CD4-positive, alpha-beta T cell treated with Interleukin-15 for 4 hours (primary cell): ENCODE results near the gene TSC22D2.

ENCODE experiments used
- DNase-seq: peaks from one replicate; pipeline ENCODE4 v3.0.0-alpha.2; 2020; ENCODE audit warnings: low spot score

The TSC22D2 gene

DNA sequence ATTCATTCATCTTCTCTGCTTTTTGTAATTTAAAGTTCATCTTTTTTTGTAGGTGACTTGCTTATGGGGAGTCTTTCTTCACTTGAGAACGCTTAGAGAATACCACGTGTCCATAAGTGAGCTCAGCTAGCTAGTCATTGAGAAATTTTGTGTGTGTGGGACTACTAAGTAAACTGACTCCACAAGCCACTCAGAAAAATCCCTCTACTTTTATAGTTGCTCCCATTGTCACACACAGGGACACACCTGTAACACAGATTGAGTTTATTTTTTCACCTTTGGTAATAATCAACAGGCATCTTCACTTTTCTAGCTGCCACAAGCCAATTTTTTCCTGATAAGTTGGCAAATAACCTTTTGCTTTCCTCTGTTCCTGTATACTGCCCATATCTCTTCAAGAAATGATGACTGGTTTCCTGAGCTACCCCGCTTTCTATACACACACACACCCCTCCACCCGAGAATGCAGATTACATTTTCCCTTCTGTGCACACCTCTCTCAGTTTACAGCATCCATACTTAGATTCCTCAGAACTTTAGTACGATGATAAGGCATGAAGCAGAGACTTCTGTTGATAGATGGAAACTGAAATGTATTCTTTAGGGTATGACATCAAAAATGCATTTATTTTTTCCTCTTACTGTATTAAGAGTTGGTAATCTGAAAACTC is 4.6 kb downstream of the TSC22D2 start:
- no peak for DNase-seq

DNA sequence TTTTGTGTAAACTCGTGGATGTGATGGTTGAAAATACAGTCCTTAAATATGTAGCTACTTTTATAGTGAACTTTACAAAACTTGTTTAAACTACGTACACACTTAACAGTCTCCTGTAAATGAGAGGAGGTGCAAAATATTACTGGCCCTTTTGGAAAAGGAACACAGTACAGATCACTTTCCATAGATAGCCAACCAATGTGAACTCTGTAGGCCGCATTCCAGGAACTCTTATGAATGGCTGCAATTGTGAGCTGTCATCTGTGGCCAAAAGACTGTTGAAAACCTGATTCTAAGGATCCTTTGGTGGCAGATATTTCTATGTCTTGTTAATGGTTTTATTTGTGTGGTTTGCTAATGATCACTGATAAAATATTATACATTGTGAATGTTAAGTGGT is 6.2 kb downstream of the TSC22D2 start:
- DNase-seq: no peak

DNA sequence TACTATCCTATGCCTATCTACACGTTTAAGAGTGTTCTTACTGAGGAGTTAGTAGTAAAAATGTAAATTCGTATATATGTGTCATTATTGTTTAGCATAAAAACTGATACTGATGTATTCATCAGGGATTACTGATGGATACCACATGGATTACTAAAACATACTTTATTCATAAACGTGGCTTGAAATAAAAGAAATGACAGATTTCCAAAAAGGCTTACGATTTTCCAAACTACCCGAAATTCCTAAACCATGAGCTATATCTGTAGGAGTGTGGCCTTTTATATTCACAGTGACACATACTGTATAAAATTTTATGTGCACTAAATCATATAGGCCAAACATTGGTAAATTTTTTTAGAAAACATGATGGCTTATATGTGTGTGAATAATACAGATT is 6.9 kb downstream of the TSC22D2 start:
- no peak for DNase-seq

DNA sequence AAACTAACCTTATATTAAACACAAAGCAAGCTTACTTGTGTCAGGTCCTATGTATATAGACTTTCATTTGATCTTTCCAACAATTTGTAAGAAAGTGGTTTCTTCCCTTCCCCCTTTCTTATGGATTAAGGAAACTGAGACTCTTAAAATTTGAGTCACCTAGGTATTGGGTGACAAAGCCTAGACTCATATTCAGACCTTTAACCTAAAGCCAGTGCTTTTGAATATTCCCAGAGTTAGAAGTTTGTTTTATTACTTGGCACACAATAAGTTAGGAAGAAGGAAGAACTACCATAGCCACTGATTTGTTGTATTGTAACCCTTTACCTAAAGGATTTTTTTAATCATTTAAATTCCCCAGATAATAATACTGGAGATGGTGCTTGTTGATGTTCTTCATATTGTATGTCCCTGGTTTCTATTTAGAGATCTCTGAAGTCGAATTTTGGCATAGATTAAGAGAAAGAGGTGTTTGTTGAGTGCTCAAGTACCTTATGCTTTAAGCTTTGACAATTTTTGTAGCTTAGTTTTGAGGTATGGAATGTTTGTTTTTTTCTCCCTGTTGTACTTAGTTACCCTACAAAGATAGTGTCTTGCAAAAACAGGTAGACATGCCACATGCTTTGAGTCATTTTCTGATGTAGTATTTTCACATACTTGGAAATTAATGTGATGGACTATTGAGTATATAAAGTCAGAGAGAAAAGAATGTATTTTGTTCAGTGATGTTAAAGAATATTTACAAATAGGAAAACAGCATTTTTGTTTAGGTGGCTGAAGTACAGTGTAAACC is 11.2 kb downstream of the TSC22D2 start:
- DNase-seq: no peak

GRCh38 chr3:150419959-150420358 is 11.9 kb downstream of the TSC22D2 start:
- no peak for DNase-seq

DNA sequence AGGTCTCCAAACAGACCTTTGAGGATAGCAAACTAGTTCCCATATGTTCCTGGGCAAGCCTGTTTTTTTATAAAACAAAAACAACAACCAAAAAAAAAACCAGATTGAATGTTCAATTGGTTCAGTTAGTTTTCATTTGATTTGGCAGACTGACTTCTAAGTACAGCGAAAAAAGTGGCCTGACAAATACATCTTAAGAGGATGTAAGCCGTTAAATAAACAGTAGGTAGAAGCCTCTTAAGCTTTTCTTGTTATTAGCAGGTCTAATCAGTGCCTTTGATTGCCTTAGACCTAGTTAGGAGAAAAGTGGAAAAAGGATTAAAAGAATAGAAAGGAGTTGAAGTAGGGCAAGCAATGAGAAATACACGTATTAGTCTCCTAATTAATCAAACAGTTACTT is 13.2 kb downstream of the TSC22D2 start:
- no peak for DNase-seq

DNA sequence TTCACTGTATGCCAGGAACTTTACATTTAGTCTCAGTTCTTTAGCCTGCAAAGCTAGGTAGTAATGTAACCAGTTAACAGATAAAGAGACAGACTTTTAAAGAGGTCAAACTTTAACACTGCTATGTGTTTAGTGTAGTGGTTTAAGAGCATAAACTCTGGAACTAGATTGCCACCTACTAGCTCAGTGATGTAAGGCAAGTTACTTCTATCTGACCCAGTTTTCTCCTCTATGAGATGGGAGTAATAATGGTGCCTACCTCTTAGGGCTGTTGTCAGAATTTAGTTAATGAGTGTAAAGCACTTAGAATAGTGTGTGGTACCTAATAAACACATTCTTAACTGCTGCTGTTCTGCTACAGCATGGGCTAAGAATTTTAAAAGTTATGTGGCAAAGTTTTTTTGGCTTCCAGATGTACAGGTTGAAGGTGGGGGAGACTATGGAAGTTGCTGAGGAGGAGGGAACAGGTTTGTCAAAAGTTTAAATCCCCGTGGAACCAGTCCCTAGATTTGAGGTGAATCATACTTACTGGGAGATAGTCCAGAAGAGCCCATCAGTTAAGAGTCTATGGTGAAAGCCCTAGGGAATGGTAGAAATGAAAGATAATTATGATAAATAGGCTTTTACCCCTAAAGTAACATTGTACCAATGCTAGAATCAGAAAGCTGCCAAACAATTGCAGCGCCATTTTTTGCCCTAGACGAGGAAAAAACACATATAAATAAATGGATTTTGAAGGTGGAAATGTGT is 13.9 kb downstream of the TSC22D2 start:
- no peak for DNase-seq

DNA sequence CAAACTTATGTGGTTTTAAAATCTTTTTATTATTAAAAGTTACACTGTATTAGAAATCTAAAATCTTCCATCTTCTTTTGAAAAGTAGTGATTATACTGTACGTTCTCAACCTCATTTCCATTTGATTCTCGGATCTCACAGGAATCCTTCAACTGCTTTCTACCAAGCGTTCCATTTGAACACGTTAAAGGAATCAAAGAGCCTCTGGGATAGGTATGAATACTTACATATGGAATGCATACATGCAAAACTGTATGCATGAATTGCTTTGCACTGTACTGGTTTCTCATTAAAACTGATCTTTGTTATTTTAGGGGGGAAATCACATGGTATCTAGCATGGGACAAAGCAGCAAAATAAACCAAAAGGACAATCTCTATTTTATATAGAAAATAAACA is 14.8 kb downstream of the TSC22D2 start:
- DNase-seq: no peak

- DNase-seq: no peak
Observed at GRCh38 chr3:150423761-150424160, 15.7 kb downstream of the TSC22D2 start.

DNA sequence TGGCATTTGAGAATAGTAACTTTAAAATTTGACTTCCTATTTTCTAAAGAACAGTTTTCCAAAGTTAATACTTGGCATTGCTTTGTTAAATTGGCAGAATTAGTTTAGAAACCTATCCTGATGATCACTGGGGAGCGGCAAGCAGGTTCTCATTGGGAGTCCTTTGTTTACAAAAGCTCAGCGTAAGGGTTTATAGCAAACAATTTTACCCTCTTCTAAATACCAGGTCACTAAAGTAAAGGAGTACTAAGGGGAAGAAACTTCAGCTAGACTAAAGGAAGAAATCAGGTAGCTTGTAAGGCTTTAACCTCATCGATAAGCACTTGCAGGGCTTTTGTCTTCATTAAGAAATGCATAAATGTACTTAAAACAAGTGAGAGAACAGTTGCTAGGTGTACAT is 18.2 kb downstream of the TSC22D2 start:
- DNase-seq: no peak

DNA sequence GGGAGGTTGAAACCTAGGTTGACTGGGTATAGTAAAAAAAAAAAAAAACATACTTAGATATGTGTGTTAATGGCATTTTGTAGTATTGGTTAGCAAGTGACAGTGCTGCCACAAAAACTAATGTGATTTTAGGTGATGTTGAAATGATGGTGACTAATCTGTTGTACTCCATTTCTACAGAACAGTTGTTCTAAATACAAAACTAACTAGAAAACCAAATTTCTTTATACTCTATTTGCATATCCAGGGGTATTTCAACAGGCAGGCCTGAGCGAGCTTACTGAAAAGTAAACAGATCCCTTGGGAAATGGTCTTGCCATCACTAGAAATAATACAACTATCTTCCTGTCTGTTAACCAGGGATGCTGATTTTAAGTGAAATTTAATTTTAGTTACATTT is 20.5 kb downstream of the TSC22D2 start:
- DNase-seq: no peak

DNA sequence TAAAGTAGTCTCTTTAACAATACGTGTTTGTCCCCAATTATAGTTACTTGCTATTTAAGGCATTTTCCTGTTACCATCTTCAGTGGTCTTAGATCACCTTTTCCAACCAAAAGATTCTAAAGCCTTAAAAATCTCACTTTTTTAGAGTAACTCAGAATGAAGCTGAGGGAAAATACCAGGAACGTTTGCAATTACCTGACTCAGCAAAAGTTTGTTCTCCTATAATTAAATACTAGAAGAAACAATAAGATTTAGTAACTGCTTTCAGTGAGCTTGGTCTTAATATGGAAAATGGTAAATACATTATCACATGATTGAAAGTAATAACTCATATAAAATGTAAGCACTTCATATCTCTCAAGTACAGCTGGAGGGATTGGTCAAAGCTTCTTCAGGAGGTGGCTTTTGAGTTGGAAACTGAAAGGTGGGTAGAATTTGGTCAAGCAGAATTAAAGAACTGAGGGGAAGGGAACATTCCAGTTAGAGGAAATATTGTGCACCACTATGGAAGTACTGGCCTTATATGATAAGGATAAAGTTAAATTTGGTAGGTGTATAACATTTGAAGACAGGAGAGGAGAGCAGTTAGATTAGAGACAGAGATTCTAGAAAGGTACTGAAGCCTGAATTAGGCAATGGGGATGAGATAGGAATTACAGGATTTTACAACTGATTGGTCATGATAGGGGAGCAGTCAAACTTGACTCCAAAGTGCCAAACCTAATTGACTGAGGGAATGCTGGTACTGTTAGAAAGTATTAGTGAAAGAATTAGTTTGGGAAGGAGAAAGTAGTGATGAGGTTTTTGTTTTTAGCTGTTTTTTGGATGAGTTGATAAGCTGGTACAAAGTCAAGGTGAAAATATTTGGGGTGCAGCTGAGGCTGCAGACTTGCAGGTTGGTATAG is 21.9 kb downstream of the TSC22D2 start:
- DNase-seq: no peak

- DNase-seq: no peak
Observed at GRCh38 chr3:150433347-150433746, 25.2 kb downstream of the TSC22D2 start.

GRCh38 chr3:150434234-150434633 is 26.1 kb downstream of the TSC22D2 start:
- no peak for DNase-seq

GRCh38 chr3:150436161-150436560 is 28.1 kb downstream of the TSC22D2 start:
- no peak for DNase-seq

DNA sequence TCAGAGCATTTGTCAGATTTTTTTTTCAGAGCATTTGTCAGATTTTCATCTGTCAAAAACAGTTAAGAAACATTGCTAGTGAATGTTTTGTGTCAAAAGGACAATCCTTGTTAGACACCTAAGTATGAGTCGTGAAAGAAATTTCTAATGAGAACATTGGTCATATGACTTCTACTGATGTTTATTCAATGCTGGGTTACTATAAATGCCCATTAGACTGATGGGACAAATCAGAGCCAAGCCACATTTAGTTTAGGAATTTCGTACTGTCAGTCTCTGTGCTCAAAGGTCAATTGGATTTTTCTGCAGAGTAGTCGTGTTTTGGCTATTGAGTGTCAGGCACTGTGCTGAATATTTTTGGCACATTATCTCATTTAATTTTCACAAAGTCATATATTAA is 31.6 kb downstream of the TSC22D2 start:
- no peak for DNase-seq

DNA sequence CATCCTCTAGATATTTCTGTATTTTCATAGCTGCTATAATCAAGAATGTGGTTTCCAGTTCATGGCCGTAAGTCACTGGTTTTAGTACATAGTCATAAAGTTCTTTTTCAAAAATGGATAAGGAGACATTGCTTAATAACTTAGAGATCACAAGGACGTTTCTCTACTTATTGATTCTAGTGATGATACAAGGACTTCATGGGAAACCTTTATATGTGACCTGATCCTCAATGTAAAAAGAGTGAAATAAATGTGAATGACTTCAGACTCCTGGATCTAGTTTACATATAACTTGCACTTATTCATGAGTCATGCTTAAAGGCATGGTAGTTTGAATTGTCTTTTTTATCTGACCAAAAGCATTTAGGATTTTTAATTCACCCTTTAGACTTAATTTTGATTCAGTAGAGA is 35.2 kb downstream of the TSC22D2 start:
- DNase-seq: no peak

GRCh38 chr3:150444371-150444770 is 36.3 kb downstream of the TSC22D2 start:
- no peak for DNase-seq

- DNase-seq: no peak
Observed at GRCh38 chr3:150446470-150446977, 38.4 kb downstream of the TSC22D2 start.

- DNase-seq: no peak
Observed at GRCh38 chr3:150447084-150447483, 39.0 kb downstream of the TSC22D2 start.

- no peak for DNase-seq
Observed at GRCh38 chr3:150447631-150448465, 39.8 kb downstream of the TSC22D2 start.
